Ovary (tissue), 9 donors: ENCODE measurements around the gene NIPAL1. TPM values are rescaled to one million over a fixed set of nuclear protein-coding genes. Genes with fewer than 3 reads are reported as not detected.
"Not testable (repeated sequence)": the region's sequence is repeated elsewhere in the genome, so short reads cannot be mapped to it uniquely, and the experiment has no call there.

Source experiments
- DNase-seq, 5 donors: peaks; one replicate each; pipeline ENCODE4 v3.0.0-alpha.2; 2019 to 2020
- H3K27ac ChIP-seq, 2 donors: fragments of 200-600 bp; one replicate each; pipeline versions ENCODE4 v1.5.1 to v1.8.0; 2019 to 2022
- H3K27me3 ChIP-seq: fragments of 200-600 bp; one replicate; pipeline ENCODE4 v1.8.0; 2022
- H3K36me3 ChIP-seq: fragments of 200-600 bp; sonication (generic); one replicate; pipeline ENCODE4 v1.5.1; 2019
- H3K4me1 ChIP-seq: one replicate; pipeline ENCODE4 v1.8.1; 2013; ENCODE audit warnings: mild to moderate bottlenecking, moderate library complexity; ENCODE audit not compliant: insufficient read depth
- H3K4me3 ChIP-seq: fragments of 200-600 bp; sonication (generic); one replicate; pipeline ENCODE4 v1.5.1; 2017
- H3K9me3 ChIP-seq, 2 donors: fragments of 200-600 bp in 1 of 2; sonication (generic) in 1 of 2; one replicate each; pipeline versions ENCODE4 v1.5.1 to v1.8.1; 2013 to 2019; ENCODE audit warnings: mild to moderate bottlenecking in 1 of 2, moderate library complexity in 1 of 2
- EP300 ChIP-seq: sonication (generic); formaldehyde crosslinking; IDR thresholded peaks from one replicate; pipeline ENCODE4 v1.6.1; 2017; ENCODE audit warnings: antibody characterized with exemption
- POLR2A ChIP-seq: fragments of 450-650 bp; IDR thresholded peaks from one replicate; pipeline ENCODE4 v1.6.1; 2017; ENCODE audit warnings: antibody characterized with exemption, mild to moderate bottlenecking, moderate library complexity
- WGBS, 3 donors: extraction: QIAGEN DNeasy Blood & Tissue Kit in 1 of 3; methylation state at CpG; one replicate each; pipeline versions ENCODE4 v1.1.5 to v1.1.7; 2013 to 2017; 5-methylcytosine and 5-hydroxymethylcytosine counted together
- intact Hi-C, 4 donors: fragments of 100-400 bp; cut with DNase I; formaldehyde crosslinking; loops; one replicate each; pipeline versions ENCODE4 v1.11.0 to v1.15.1; 2022 to 2023
- polyA plus RNA-seq, 2 donors: library from polyadenylated mRNA; stranded (reverse); fragments of 200-250 nt in 1 of 2; fragments of 350-450 nt in 1 of 2; fragmentation: Illumina TruSeq in 1 of 2; extraction: RNeasy Lipid Tissue Mini Kit (QIAGEN cat#74804) in 1 of 2; gene quantifications; one replicate each; pipeline ENCODE4 v1.2.3, GENCODE V29; 2013 to 2014
- total RNA-seq, 7 donors: library from RNA; depleted of rRNA in 2 of 7; stranded (reverse); fragments of >200 nt in 2 of 7; fragmentation: NEBNext Ultra II Directional in 3 of 7; extraction: Animal tissue kit (Norgen Biotek cat#: 25700) in 3 of 7; gene quantifications; one replicate each; pipeline versions ENCODE4 v1.1.0 to v1.2.4, GENCODE V29; 2016 to 2023
- TF ChIP-seq, protein P1 (sequence below), 3 donors: fragments of 450-650 bp in 2 of 3; fragments of 200-600 bp in 1 of 3; IDR thresholded peaks; one replicate each; pipeline versions ENCODE4 v1.5.1 to v1.8.0; 2016 to 2022; ENCODE audit warnings: antibody characterized with exemption in 3 of 3, mild to moderate bottlenecking in 1 of 3
- donor health status: DM: no; HTN: no; CAD: no; lungs with moderate emphysema.
- donor health status: DM: no; HTN: no; CAD: no.
- donor health status: Bipolar disorder and iron deficiency.
- donor health status: DM: yes; HTN: yes; CAD: no.
- donor health status: DM: no; HTN: no; CAD: no.
- donor health status: DM: yes; HTN: yes; CAD: no.

NIPAL1 gene
- total and polyA plus RNA-seq, 9 donors, result 0.05 to 1.8 (median 0.48) TPM; not detected in 2

DNA sequence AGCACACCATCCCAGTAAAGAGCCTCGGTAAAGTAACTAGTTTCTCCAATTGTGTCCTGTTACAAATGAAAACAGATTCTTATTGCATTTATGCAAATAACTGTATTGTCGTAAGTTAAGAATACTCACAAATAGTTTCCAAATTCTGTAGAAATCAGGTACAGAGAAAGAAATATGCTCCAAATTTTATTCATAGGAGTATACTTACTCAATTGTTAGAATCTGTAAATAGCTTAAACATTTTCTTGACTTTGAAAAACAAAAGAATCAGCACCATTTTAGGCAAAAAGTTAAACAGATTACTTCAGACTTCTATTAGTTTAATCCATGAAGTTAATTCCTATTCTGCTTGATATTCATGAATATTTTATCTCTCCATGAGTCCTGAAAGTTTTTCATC, 10.8 kb upstream of the NIPAL1 start:
- Histone ChIP-seq H3K27me3 (no peaks in the 10 kb centered on the region), H3K36me3 (no peaks in the 10 kb centered on the region), H3K27ac (no peak overlapping the region), H3K4me1 (no peaks in the 10 kb centered on the region), H3K9me3 (no peaks in the 10 kb centered on the region), H3K4me3 (no peak overlapping the region)
- no peak for DNase-seq
- 89 to 93% (median 93%) methylated on average over 2 of the region's 2 CpGs for WGBS, 3 donors
- intact Hi-C loops, result no loop called here
- TF ChIP-seq, protein P1, sequence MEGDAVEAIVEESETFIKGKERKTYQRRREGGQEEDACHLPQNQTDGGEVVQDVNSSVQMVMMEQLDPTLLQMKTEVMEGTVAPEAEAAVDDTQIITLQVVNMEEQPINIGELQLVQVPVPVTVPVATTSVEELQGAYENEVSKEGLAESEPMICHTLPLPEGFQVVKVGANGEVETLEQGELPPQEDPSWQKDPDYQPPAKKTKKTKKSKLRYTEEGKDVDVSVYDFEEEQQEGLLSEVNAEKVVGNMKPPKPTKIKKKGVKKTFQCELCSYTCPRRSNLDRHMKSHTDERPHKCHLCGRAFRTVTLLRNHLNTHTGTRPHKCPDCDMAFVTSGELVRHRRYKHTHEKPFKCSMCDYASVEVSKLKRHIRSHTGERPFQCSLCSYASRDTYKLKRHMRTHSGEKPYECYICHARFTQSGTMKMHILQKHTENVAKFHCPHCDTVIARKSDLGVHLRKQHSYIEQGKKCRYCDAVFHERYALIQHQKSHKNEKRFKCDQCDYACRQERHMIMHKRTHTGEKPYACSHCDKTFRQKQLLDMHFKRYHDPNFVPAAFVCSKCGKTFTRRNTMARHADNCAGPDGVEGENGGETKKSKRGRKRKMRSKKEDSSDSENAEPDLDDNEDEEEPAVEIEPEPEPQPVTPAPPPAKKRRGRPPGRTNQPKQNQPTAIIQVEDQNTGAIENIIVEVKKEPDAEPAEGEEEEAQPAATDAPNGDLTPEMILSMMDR (IDR thresholded peaks at IDR 0.05), result no peak
- TF ChIP-seq POLR2A (no peak), EP300 (no peak)

DNA sequence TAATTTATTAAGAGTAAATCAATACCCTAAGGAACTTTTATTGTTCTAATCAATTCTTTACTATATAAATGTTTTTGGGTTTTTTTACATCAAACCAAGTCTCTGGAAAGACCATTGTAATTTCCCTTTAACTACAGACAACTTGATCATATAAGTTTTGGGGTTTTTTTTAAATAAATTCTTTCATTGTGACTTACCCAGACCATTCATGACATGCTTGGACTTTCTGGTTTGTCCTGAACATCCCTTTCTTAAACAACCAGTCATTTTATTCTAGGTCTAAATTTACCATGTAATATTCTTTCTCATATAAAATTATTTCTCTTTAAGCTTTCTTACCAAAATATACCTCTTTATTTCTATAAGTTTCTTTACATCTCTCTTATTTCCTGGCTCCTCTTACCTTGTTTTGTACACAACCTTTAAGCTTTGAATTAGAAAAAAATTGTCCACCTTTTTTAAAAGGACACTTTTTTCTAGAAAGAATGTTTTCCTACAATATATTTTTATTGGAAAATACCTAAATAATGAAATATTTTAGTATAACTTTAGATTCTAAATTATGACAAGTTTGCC, 8.5 kb upstream of the NIPAL1 start:
- no peaks in the 10 kb centered on the region for H3K36me3 ChIP-seq
- intact Hi-C loops, result no loop called here
- no peaks in the 10 kb centered on the region for H3K9me3 ChIP-seq

DNA sequence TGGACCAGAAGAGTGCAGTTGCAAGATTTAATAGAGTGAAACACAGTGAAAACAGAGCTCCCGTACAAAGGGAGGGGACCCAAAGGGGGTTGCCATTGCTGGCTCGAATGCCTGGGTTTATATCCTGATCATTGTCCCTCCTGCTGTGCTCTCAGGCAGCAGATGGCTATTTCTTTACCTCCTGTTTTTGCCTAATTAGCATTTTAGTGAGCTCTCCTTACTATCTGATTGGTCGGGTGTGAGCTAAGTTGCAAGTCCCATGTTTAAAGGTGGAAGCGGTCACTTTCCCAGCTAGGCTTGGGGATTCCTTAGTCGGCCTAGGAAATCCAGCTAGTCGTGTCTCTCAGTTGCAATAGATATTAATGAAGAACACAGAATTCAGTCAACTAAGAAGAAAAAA, 5.7 kb upstream of the NIPAL1 start:
- H3K36me3 ChIP-seq, H3K4me3 ChIP-seq, H3K27me3 ChIP-seq, H3K27ac ChIP-seq, DNase-seq, H3K9me3 ChIP-seq, H3K4me1 ChIP-seq, intact Hi-C loops: not testable (repeated sequence)
- 74 to 91% (median 86%) methylated on average over 6 of the region's 6 CpGs for WGBS, 3 donors

More for the DNA sequence above, 8.5 kb upstream of the NIPAL1 start:
- H3K27ac ChIP-seq, result no peak overlapping the region
- no peak overlapping the region for H3K4me3 ChIP-seq
- H3K4me1 ChIP-seq, result no peaks in the 10 kb centered on the region
- no peak for DNase-seq
- H3K27me3 ChIP-seq, result no peaks in the 10 kb centered on the region
- TF ChIP-seq, protein P1 (IDR thresholded peaks at IDR 0.05), result no peak
- TF ChIP-seq POLR2A (no peak), EP300 (no peak)

DNA sequence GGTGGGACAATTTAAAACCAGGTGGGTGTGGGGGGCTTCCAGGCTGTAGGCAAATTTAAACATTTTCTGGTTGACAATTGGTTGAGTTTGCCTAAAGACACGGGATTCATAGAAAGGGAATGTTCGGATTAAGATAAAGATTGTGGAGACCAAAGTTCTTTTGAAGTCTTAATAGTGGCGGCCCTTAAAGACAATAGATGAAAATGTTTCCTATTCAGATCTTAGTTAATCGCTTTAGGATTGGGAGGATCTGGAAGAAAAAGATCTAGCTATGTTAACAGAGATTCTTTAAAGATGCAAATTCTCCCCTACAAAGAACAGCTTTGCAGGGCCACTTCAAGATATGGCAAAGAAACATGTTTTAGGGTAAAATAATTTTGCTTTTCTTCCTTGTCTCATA, 4.8 kb upstream of the NIPAL1 start:
- Histone ChIP-seq H3K4me3 (no peak overlapping the region), H3K9me3 (no peaks in the 10 kb centered on the region), H3K36me3 (no peaks in the 10 kb centered on the region), H3K27ac (no peak overlapping the region), H3K4me1 (no peaks in the 10 kb centered on the region), H3K27me3 (no peaks in the 10 kb centered on the region)
- TF ChIP-seq POLR2A, result no peak
- TF ChIP-seq, protein P1 (IDR thresholded peaks at IDR 0.05), result no peak
- no peak for TF ChIP-seq EP300
- WGBS, 3 donors, result 79 to 89% (median 86%) methylated on average over 4 of the region's 4 CpGs
- intact Hi-C loops, result no loop called here
- DNase-seq, result no peak

DNA sequence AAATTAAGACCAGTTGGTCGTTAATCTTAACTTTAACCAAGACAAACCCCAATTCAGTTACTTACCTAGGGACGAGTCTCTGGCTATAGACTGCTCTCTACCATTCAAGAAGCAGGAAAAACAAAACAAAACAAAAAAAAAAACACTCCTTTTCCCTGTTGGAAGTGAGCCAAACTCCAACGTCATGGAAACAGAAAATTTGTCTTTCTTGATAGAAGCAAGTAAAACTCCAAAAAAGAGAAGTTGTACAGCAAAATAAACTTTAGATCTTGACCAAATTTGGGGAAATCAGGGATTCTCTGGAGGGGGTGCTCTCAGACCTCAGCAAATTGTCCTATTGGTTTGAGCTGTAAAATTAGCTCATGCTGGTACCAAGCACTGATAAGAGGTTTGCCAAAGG, 3.7 kb upstream of the NIPAL1 start:
- intact Hi-C loops, result no loop called here
- Histone ChIP-seq H3K27ac (no peak overlapping the region), H3K9me3 (no peaks in the 10 kb centered on the region), H3K4me3 (no peak overlapping the region), H3K36me3 (no peaks in the 10 kb centered on the region), H3K4me1 (peaks cover 2% of the 10 kb centered on the region), H3K27me3 (no peaks in the 10 kb centered on the region)
- DNase-seq, result no peak
- 45 to 60% (median 47%) methylated on average over 3 of the region's 3 CpGs for WGBS, 3 donors
- TF ChIP-seq, protein P1 (IDR thresholded peaks at IDR 0.05), result no peak
- TF ChIP-seq EP300 (no peak), POLR2A (no peak)
